C4-2B (cell line): ENCODE results near the gene ZNF205.

Experiments
- CTCF ChIP-seq: fragments of 450-650 bp; conservative IDR thresholded peaks from 2 replicates; pipeline ENCODE4 v1.5.1; 2017; ENCODE audit warnings: mild to moderate bottlenecking
- ZFX ChIP-seq: fragments of 450-650 bp; IDR thresholded peaks from 2 replicates; pipeline ENCODE4 v1.6.1; 2017

- TF ChIP-seq CTCF (no peak), ZFX (no peak)
Measured at GRCh38 chr16:3152027-3152276, 39.6 kb downstream of the ZNF205 start.
